HG02970 (cell line): ENCODE data around the gene GLG1.
"Not testable (repeated sequence)": the region's sequence is repeated elsewhere in the genome, so short reads cannot be mapped to it uniquely, and the experiment has no call there.

Experiments
- ATAC-seq: cut with Tn5 transposase; IDR thresholded peaks from one replicate; pipeline ENCODE4 v1.9.1; 2021; ENCODE audit warnings: mild to moderate bottlenecking, moderate library complexity, moderate number of reproducible peaks; ENCODE audit not compliant: unreplicated experiment, low FRiP score

GLG1 gene

DNA sequence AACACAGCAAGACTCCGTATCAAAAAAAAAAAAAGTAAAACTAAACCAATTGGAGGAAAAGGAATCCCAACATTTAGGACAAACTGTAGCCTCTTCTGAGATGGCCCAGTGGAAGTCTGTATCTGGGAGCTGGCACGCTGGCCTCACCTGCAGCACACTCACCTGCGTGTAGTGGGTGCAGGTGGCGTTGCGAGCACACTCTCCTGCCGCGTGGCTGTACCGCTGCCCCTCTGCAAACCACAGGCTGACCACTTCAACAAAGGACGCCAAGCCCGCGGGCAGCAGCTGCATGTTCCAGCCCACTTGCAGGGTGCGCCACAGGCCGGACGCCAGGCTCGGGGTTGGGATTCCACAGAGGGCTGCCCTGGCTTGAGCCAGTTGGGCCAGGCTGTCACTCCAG lies 189.0 kb downstream of the GLG1 start:
- not testable (repeated sequence) for ATAC-seq

DNA sequence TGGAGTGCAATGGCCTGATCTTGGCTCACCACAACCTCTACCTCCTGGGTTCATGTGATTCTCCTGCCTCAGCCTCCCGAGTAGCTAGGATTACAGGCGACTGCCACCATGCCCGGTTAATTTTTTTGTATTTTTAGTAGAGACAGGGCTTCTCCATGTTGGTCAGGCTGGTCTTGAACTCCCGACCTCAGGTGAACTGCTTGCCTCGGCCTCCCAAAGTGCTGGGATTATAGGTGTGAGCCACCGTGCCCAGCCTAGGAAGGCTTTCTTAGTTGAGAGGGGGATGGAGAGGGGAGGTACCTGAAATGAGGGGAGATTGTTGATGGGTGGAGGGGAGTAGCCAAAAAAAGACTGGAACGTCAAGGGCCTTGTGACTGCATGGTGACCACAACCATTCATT lies 193.0 kb downstream of the GLG1 start:
- ATAC-seq = not testable (repeated sequence)

DNA sequence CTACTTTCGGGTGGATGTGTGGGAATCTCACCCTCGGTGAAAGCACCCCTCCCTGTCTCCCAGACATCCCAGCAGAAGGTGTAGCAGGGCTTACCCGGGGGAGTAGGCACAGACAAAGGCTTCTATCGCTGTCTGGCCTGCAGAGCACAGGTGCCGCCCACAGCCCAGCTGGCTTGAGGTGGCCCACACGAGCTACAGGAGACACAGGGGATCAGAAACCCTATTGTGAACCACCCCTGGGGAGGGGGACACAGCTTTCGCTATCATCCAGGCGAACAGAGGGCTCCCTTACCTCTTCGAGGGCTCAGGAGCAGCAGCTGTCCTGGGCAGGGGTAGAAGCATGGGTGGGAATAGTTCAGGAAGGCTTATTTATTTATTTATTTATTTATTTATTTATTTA lies 193.4 kb downstream of the GLG1 start:
- ATAC-seq = not testable (repeated sequence)

DNA sequence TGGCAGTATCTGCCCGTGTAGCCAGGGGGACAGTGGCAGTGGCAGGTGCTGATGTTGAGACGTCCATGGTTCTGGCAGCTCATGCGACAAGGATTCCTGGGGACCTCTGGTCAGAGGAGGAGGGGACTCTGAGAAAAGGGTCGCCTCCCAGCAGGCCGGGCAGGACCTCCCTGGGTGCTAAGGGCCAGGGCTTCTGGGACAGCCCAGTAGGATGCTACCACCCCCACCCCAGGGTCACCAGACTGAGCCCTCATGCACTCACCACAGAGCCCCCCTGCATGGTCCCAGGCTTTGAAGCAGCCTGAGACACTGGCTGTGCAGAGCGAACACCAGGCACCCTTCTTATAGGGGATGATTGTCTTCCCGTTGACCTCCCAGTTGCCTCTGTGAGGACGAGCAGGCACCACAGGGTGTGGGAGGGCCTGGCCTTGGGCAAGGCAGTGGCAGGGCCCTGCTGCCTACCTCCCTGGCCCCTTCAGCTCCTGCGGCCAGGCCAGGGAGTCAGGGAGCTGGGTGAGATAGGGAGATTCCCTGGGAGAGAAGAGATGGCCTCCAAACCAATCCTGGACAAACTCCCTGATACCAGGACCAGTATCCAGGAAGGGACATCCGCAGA lies 194.0 kb downstream of the GLG1 start:
- ATAC-seq = not testable (repeated sequence)

DNA sequence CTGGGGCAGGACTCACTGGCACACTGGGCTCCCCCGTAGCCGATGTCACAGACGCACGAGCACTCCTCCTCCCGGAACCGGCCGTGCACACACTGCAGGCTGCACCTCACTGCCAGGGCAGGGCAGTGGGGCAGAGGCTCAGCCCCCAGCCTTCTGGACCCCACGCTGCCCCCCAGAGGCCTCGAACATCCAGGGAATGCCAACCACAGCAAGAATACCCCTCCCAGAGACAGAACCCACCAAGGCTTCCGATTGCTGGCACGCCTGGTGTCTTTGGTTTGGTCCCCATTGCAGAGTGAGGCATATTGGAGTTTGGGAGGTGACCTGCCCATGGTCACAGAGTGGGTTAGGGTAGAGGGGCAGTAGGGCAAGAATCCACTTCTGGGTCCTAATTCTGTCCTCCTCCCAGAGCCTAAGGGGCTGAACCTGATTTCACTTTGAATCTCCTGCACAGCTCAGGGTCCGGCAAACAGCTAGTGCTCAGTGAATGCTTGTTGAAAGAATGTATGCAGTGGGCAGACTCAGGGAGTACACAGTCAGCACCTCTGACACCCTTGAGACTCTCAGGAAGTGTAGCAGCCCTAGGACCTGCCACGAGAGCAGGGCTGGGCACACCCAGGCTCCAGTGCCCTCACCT lies 194.7 kb downstream of the GLG1 start:
- ATAC-seq = not testable (repeated sequence)

DNA sequence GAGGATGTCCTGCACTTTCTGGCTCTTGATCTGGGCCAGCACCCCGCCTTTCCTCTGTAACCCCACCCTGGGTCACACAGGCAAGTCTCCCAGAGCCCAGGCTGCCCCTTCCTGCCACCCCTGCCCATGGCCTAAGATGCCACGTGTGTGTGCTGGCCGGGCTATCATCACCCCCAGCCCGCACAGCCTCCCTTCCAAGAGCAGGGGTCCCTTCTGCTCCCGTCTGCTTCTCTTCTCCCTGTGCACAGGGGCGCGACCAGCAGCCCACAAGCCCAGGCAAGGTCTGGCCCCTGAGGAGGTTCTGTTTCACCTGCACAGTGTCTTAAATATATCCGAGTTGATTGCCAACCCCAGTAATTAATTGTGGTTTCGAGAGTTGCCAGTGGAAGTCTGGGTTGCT lies 195.9 kb downstream of the GLG1 start:
- not testable (repeated sequence) for ATAC-seq

DNA sequence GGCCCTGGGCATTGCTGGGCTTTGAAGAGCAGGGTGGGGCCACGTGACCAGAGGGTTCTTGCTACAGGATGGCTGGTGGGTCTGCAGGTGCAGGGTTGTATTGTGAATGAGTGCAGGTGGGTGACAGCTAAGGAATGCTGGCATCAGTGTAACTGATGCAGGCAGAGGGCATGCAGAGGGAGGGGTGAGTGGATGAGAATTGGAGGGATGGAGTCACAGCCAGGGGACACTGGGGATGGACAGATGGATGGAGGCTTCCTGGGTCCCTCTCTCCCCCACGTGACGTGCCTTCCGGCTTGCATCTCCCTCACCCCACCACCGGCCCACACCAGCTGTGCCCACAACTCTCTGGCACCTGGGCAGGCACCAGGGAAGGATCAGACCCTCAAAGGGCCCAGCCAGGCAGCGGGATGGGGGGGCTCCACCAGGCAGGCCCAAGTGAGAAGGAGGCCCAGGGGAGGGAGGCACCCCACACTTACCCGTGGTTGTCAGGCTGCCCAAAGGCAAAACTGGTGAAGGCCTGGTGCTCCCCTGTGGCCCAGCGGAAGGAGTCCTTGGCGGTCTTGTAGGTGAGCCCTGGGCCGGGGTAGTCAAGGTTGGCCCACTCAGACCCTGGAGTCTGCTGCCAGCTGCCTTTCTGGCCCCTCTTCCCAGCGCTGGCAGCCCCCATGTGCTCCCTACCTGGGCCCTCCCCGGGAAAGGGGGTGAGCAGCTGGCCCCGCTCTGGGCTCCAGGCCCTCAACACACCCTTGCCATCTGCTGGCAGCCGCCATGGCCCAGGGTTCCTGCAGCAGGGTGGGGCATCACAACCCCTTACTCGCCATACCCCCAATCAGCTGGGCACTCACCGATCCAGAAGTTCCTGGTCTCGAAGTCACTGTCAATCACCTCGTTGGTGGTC lies 196.6 kb downstream of the GLG1 start:
- ATAC-seq = not testable (repeated sequence)

DNA sequence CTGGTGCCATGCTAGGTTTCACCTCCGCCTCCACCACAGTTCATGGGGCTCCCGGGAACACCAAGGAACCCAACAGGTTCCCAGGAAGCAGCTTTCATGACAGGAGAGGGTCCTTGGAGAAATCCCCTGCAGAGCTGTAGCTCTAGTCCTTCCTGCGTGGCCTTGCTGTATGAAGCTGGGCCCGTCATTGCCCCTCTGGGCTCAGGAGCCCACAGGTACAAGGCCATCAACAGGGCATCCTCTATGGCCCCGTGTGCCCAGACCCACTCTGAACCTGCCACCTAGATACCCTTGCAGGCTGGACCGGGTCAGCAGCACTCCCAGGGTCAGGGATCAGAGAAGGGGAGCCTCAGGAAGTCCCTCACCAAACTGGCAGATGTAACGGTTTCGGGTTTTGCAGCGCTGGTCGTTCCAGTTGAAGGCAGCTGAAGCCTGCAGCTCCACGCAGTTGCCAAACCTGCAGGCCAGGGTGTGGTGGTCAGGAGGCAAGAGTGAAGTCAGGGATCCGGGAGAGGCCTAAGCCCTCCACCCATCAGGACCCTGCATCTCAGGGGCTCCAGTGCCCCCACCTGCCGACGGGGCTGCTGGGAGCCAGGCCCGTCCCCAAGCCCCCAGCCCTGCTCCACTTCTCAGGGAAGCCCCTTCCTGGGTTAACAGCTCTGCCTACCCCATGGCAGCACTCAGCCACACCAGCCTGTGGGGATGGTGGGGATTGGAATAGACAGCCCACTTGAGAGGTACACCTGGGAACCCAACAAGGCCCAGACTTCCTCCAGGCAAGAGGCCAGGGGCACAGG lies 197.5 kb downstream of the GLG1 start:
- ATAC-seq = not testable (repeated sequence)

DNA sequence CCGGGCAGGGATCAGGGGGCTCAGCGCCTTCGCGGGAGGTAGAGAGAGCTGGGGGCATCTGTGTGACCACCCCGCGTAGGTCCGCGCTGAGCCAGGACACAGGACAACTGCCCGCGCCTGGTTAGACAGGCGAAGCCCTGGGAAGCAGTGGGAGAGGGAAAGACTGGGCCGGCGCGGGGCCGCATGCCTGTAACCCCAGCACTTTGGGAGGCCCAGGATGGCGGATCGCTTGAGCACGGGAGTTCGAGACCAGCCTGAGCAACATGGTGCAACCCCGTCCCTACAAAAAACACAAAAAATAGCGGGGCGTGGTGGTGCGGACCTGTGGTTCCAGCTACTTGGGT lies 199.6 kb downstream of the GLG1 start:
- ATAC-seq = not testable (repeated sequence)

DNA sequence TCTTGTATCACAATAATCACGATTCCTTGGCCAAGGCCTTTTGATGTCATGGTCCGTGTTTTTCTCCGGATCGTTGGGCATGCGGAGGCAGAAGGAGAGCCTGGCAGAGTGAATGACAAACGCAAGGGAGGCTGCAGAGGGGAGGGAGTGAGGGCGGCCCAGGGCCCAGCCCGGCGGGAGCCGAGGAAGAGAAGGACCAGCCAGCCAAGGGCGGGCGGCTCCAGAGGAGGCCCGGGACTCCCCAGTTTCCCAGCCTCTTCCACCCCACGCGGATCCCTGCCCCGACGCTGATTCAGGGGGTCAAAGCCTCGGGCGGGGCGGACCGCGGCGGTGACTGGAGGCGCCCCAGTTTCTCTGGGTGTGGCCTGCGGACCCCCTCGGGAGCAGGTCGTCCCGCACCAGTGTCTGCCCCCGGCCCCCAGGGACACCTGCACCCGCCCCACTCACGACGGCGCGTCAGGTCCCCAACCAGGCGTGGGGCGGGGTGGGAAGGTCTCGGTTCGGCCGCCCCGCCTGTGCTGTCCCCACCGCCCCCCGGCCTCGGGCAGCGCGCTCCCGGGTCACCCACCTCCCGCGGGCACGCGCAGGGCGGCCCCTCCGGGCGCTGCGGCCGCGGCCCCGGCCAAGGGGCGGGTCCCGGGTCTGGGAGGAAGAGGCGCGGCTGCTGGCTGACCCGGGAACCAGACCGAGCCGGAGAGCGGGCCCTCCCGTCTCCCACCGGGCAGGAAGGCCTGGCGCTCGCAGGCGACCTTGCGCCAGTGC lies 200.1 kb downstream of the GLG1 start:
- ATAC-seq = not testable (repeated sequence)

DNA sequence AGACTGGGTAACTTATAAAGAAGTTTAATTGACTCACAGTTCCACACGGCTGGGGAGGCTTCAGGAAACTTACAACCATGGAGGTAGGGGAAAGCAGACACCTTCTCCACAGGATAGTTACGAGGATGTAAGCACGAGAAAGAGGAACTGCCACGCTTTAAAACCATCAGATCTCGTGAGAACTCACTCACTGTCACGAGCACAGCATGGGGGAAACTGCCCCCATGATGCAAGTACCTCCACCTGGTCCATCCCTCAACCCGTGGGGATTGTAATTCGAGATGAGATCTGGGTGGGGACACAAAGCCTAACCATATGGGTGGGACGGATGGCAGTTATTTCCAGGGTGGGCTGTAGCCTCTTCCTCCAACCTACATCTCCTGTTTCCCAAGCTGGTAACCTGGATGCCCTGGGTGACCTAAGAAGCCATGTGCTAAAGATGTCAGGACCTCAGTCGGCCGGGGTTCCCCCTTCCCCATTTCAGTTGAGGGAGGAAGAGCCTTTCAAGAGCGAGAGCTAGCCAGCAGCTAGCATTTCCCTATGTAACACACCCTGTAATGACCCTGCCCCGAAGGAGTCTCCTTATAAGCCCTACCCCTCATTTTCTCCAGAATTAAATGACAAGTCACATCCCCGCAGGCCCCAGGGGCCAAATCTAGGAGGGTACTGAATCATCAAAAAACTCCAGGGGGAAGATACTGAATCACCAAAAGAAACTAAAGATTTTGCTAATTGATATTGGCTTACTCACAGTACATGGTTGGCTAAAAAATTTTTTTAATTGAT lies 202.6 kb downstream of the GLG1 start:
- not testable (repeated sequence) for ATAC-seq

DNA sequence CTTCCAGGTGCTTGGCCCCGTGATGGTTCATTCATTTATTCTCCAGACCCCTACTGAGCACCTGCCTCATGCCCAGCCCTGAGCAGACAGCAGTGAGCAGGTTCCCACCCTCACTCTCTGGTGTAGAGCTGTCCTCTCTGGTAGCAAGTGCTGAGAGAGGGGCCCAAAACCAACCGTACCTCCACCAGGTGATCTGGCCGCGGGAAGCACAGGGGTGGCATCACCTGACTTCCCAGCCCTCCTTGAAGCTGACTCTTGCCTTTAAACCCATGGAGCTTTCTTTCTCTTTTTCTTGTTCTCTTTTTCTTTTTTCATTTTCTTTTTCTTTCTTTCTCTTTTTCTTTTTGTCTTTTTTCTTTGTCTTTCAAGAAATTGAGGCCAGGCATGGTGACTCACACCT lies 206.7 kb downstream of the GLG1 start:
- not testable (repeated sequence) for ATAC-seq

DNA sequence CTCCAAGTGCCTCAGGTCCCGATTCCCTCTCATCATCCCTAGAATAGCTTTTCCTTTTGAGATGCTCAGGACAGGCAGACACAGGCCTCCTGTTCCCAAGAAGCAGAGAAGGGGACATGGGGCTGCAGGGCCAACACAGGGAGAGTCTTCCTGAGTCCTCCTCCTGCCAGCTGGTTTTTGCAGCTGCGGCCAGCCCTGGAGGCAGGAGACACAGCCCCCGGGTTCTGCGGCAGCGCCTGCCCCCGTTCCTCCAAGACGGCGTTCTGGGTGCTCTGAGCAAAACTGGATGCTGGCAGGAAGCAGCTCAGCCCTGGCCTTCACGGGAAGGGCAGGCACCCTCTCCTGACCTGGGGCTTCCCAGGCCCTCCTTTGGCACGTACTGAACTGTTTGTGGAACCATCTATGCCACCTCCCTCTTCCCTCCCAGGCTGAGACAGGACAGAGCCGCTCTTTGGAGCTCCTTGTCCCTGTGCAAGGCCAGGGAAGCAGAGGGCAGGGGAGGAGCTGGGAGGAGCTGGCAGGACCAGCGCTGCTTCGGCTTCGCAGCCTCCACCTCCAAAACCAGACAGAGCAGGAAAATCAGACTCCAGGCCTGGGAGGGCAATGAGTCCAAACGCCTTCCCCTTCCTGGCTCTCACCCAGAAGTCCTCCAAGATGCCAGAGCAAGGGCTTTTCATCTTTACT lies 208.6 kb downstream of the GLG1 start:
- ATAC-seq = not testable (repeated sequence)
